HepG2 (cell line): Measurements from ENCODE around the gene CASKIN2. TPM values are rescaled to one million over a fixed set of nuclear protein-coding genes. Genes with fewer than 3 reads are reported as not detected.
A peak's percentile ranks its signal among the peaks of the same experiment; 100 is the strongest.

Source experiments
- CBFB ChIP-seq: sonication (generic); formaldehyde crosslinking; IDR thresholded peaks from 2 replicates; pipeline ENCODE4 v1.4.0; 2020; ENCODE audit warnings: missing genetic modification reagents
- CENPX ChIP-seq: sonication (generic); formaldehyde crosslinking; IDR thresholded peaks from 2 replicates; pipeline ENCODE4 v1.9.0; 2021; ENCODE audit warnings: mild to moderate bottlenecking, missing genetic modification reagents, moderate library complexity
- CHD2 ChIP-seq: IDR thresholded peaks from 2 replicates; pipeline ENCODE4 v1.6.1; 2011; ENCODE audit warnings: low read depth, low read length, improper control_type of control experiment
- NR3C1 ChIP-seq: sonication (generic); formaldehyde crosslinking; IDR thresholded peaks from 2 replicates; pipeline ENCODE4 v1.4.0; 2020; ENCODE audit warnings: missing genetic modification reagents
- PHF8 ChIP-seq: sonication (generic); formaldehyde crosslinking; IDR thresholded peaks from 2 replicates; pipeline ENCODE4 v1.5.0; 2020; ENCODE audit warnings: missing genetic modification reagents
- PRDM15 ChIP-seq: sonication (generic); formaldehyde crosslinking; IDR thresholded peaks from 2 replicates; pipeline ENCODE4 v1.4.0; 2020; ENCODE audit warnings: missing genetic modification reagents
- PRMT3 ChIP-seq: sonication (generic); formaldehyde crosslinking; IDR thresholded peaks from 2 replicates; pipeline ENCODE4 v1.8.1; 2022; ENCODE audit warnings: low read depth, mild to moderate bottlenecking, moderate library complexity, missing genetic modification reagents, borderline replicate concordance
- SUZ12 ChIP-seq: fragments of 150-350 bp; IDR thresholded peaks from 2 replicates; pipeline ENCODE4 v1.6.1; 2014; ENCODE audit warnings: low read depth, low read length
- TRIM24 ChIP-seq: sonication (generic); formaldehyde crosslinking; IDR thresholded peaks from 2 replicates; pipeline ENCODE4 v1.8.0; 2022; ENCODE audit warnings: mild to moderate bottlenecking, missing genetic modification reagents
- ZNF367 ChIP-seq: sonication (generic); formaldehyde crosslinking; IDR thresholded peaks from 2 replicates; pipeline ENCODE4 v1.4.0; 2020; ENCODE audit warnings: missing genetic modification reagents, borderline replicate concordance
- ZNF407 ChIP-seq: sonication (generic); formaldehyde crosslinking; IDR thresholded peaks from one replicate; pipeline ENCODE4 v1.5.1; 2020; ENCODE audit warnings: mild to moderate bottlenecking, missing genetic modification reagents; ENCODE audit errors: not compliant biosample characterization
- ZNF484 ChIP-seq: sonication (generic); formaldehyde crosslinking; IDR thresholded peaks from 2 replicates; pipeline ENCODE4 v1.5.1; 2020; ENCODE audit warnings: mild to moderate bottlenecking, low read depth, missing genetic modification reagents, borderline replicate concordance
- ZNF577 ChIP-seq: sonication (generic); formaldehyde crosslinking; IDR thresholded peaks from 2 replicates; pipeline ENCODE4 v1.4.0; 2020; ENCODE audit warnings: mild to moderate bottlenecking, low read depth, missing genetic modification reagents, borderline replicate concordance
- ZNF704 ChIP-seq: sonication (generic); formaldehyde crosslinking; IDR thresholded peaks from 2 replicates; pipeline ENCODE4 v1.8.1; 2023; ENCODE audit warnings: mild to moderate bottlenecking, inconsistent platforms, moderate library complexity, missing genetic modification reagents, borderline replicate concordance
- ZSCAN20 ChIP-seq: sonication (generic); formaldehyde crosslinking; IDR thresholded peaks from 2 replicates; pipeline ENCODE4 v1.4.0; 2020; ENCODE audit warnings: missing genetic modification reagents, mild to moderate bottlenecking, borderline replicate concordance
- polyA plus RNA-seq, 8 experiments: library from polyadenylated mRNA; depleted of rRNA in 3 of 8; stranded (reverse) in 7 of 8; unstranded in 1 of 8; fragments of >200 nt; fragmentation: Illumina TruSeq in 4 of 8; extraction: Trizol in 4 of 8; gene quantifications; 2 replicates each; pipeline versions ENCODE4 v1.2.1 to v1.2.3, GENCODE V29; 2011 to 2016; ENCODE audit warnings: low read depth in 4 of 8, missing spikeins in 1 of 8, mixed read lengths in 1 of 8; ENCODE audit not compliant: insufficient read depth in 1 of 8
- total RNA-seq, 5 experiments: library from RNA; depleted of rRNA; stranded (reverse); fragments of >200 nt; fragmentation: Illumina TruSeq; extraction: Trizol; gene quantifications; 2 replicates each; pipeline ENCODE4 v1.2.3, GENCODE V29; 2016; ENCODE audit warnings: low read depth in 1 of 5

The CASKIN2 gene
- total and polyA plus RNA-seq, 2 of the 13 experiments (the other 11 are each of a cell fraction or from before 2014, with no cell fraction given) = 5.2 to 7.8 TPM

- no peak for TF ChIP-seq ZNF577 (CRISPR knock-in tag)
- TF ChIP-seq ZNF367 = no peak
- TF ChIP-seq TRIM24 (CRISPR knock-in tag) = no peak
- peak; percentile 56; the same call in 1 of the 2 replicates for TF ChIP-seq PHF8 (CRISPR knock-in tag)
- no peak for TF ChIP-seq PRMT3 (CRISPR knock-in tag)
- peak; percentile 63; the same call in 1 of the 2 replicates for TF ChIP-seq CBFB
- no peak for TF ChIP-seq ZNF484 (CRISPR knock-in tag)
- TF ChIP-seq CENPX (CRISPR knock-in tag) = no peak
- no peak for TF ChIP-seq NR3C1 (CRISPR knock-in tag)
- no peak; the same call in 1 of the 2 replicates for TF ChIP-seq PRDM15 (CRISPR knock-in tag)
- no peak for TF ChIP-seq SUZ12
- peak; percentile 68 for TF ChIP-seq CHD2
- TF ChIP-seq ZNF407 = peak; percentile 0
- TF ChIP-seq ZSCAN20 (CRISPR knock-in tag) = no peak; the same call in 1 of the 2 replicates
- TF ChIP-seq ZNF704 (CRISPR knock-in tag) = peak; percentile 82; the same call in 1 of the 2 replicates
Observed at GRCh38 chr17:75557075-75557851, 41.9 kb upstream of the CASKIN2 start (continued).
